Activated naive CD4-positive, alpha-beta T cell treated with anti-CD3 and anti-CD28 coated beads, Interleukin-2, amount 10 ng/mL, durations not matched to agents 7 days and 5 days (primary cell): Measurements from ENCODE around the gene FOXF1.

ENCODE experiments used
- CTCF ChIA-PET: fragments of 350-600 bp; sonication (Branson Sonifier 250); formaldehyde crosslinking; loops from one replicate; lab custom pipeline; 2021; ENCODE audit warnings: antibody characterized with exemption; lab: Charles Lee
- DNase-seq: peaks from one replicate; pipeline ENCODE4 v3.0.0-alpha.2; 2020
- H3K27ac Mint-ChIP-seq: one replicate; pipeline ENCODE4 v1.8.0; 2021; ENCODE audit warnings: mild to moderate bottlenecking, moderate library complexity, mixed read lengths
- H3K27me3 Mint-ChIP-seq: one replicate; pipeline ENCODE4 v1.8.0; 2021; ENCODE audit warnings: mild to moderate bottlenecking, mixed read lengths
- H3K36me3 Mint-ChIP-seq: one replicate; pipeline ENCODE4 v1.8.0; 2021; ENCODE audit warnings: mixed read lengths
- H3K4me1 Mint-ChIP-seq: one replicate; pipeline ENCODE4 v1.8.0; 2021; ENCODE audit warnings: mixed read lengths
- H3K4me3 Mint-ChIP-seq: one replicate; pipeline ENCODE4 v1.8.0; 2021; ENCODE audit warnings: mild to moderate bottlenecking, moderate library complexity, mixed read lengths
- H3K9me3 Mint-ChIP-seq: one replicate; pipeline ENCODE4 v1.8.0; 2021; ENCODE audit warnings: mixed read lengths

Gene FOXF1

DNA sequence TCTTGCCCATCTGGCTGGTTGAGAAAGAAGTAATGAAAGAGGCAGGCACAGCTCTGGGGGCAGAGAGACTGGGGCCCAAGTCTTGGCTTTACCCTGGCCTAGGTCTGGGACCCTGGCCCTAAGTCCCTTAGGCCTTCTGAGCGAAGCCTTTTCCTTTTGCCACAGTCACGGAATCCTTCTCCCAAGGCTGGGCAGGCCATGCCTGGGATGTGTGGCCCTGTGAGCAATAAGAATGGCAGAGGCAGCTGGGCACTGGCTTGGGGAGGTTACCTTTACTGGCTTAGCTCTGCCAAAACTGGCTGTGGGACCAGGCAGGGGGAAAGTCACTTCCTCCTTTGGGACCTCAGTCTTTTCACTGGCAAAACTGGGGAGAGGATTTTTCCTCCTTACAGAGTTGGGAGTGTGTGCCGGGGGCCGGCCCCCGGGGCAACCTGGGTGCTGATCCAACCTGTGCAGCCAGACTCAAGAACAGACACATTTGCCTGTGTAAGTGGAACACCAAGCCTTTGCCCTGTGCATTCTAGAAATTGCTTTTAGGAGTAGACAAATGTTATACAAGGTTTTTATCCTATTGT lies 12.9 kb downstream of the FOXF1 start:
- no peaks in the 10 kb centered on the region for H3K36me3 Mint-ChIP-seq
- peaks cover 39% of the 10 kb centered on the region for H3K27me3 Mint-ChIP-seq
- CTCF ChIA-PET = no interaction called here
- H3K4me1 Mint-ChIP-seq = peaks cover 2% of the 10 kb centered on the region
- DNase-seq = no peak
- H3K27ac Mint-ChIP-seq = no peak overlapping the region
- no peak overlapping the region for H3K4me3 Mint-ChIP-seq
- no peaks in the 10 kb centered on the region for H3K9me3 Mint-ChIP-seq

DNA sequence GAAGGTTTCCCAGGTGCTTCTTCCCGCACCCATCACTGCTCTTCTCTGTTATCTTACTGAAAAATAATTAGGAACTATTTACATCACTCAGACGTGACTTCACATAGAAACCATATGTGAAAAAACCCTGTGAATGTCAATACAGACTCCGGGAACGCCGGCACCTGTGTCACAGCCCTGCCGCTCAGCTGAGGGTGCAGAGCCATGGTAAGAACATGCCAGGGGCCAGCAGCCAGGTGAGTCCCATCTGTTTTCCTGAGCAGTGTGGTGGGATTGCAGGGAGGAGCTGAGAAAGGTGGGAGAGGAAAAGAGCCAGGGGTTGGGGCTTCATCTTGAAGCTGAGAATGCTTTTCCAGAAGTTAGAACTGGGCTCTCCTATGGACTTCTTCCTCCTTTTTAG lies 13.7 kb downstream of the FOXF1 start:
- Mint-ChIP-seq H3K4me1 (peaks cover 2% of the 10 kb centered on the region), H3K36me3 (no peaks in the 10 kb centered on the region), H3K27me3 (peaks cover 31% of the 10 kb centered on the region), H3K9me3 (no peaks in the 10 kb centered on the region), H3K27ac (no peak overlapping the region), H3K4me3 (no peak overlapping the region)
- CTCF ChIA-PET = no interaction called here
- DNase-seq = no peak

DNA sequence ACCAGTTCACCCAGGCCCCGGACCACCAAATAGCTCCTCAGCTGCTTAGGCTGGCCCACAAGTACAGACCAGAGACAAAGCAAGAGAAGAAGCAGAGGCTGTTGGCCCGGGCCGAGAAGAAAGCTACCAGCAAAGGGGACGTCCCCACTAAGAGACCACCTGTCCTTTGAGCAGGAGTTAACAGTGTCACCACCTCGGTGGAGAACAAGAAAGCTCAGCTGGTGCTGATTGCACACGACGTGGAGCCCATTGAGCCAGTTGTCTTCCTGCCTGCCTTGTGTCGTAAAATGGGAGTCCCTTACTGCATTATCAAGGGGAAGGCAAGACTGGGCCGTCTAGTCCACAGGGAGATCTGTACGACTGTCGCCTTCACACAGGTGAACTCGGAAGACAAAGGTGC lies 15.4 kb downstream of the FOXF1 start:
- Mint-ChIP-seq H3K27me3 (peaks cover 18% of the 10 kb centered on the region), H3K36me3 (no peaks in the 10 kb centered on the region), H3K27ac (no peak overlapping the region), H3K4me3 (no peak overlapping the region), H3K9me3 (no peaks in the 10 kb centered on the region), H3K4me1 (no peaks in the 10 kb centered on the region)
- CTCF ChIA-PET = interaction anchor here (1.0 kb wide), 1 partner anchor 8 kb away, joined by 3 read pairs; no protein-coding TSS in a partner anchor
- DNase-seq = no peak

DNA sequence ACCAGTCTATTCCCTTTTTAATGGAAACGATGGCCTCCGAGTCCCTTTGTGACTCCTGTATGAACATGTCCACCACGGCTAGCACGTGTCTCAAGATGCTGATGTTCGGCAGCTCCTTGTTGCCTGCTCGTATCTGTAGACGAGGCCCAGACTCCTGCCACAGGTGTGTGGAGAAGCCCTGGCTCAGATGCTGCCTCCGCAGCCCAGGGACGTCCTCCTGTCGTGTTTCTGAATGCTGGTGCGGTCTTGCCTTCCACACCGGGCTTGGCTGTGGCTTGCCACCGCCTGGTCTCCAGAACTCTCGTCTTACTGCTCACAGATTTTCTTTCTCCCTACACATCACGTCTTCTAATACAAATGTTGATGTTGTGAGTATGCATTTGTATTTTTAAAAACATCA lies 17.0 kb downstream of the FOXF1 start:
- DNase-seq = no peak
- Mint-ChIP-seq H3K4me1 (no peaks in the 10 kb centered on the region), H3K9me3 (no peaks in the 10 kb centered on the region), H3K36me3 (no peaks in the 10 kb centered on the region), H3K27ac (no peak overlapping the region), H3K4me3 (no peak overlapping the region), H3K27me3 (peaks cover 8% of the 10 kb centered on the region)
- CTCF ChIA-PET = no interaction called here

GRCh38 chr16:86528061-86528929 lies 18.0 kb downstream of the FOXF1 start:
- H3K36me3 Mint-ChIP-seq = no peaks in the 10 kb centered on the region
- H3K27ac Mint-ChIP-seq = no peak overlapping the region
- H3K27me3 Mint-ChIP-seq = peaks cover 4% of the 10 kb centered on the region
- no peaks in the 10 kb centered on the region for H3K4me1 Mint-ChIP-seq
- no peak overlapping the region for H3K4me3 Mint-ChIP-seq
- no peak for DNase-seq
- no peaks in the 10 kb centered on the region for H3K9me3 Mint-ChIP-seq
- CTCF ChIA-PET = no interaction called here

DNA sequence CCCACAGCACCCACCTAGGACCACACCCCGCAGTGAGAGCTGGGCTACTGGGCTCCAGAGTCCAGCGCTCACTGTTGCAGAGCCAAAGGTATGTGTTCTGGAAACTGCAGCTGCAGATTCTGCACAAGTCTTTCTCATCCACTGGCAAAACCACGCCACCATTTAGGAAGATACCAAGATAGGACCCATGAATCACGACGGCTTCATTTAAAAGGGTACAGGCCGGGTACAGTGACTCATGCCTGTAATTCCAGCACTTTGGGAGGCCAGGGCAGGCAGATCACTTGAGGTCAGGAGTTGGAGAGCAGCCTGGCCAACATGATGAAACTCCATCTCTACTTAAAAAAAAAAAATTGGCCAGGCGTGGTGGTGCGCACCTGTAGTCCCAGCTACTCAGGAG lies 18.8 kb downstream of the FOXF1 start:
- Mint-ChIP-seq H3K27me3 (peaks cover under 1% of the 10 kb centered on the region), H3K36me3 (no peaks in the 10 kb centered on the region), H3K9me3 (no peaks in the 10 kb centered on the region), H3K4me1 (no peaks in the 10 kb centered on the region), H3K27ac (no peak overlapping the region), H3K4me3 (no peak overlapping the region)
- no peak for DNase-seq
- CTCF ChIA-PET = interaction anchor here (0.7 kb wide), 1 partner anchor 9 kb away, joined by 3 read pairs; no protein-coding TSS in a partner anchor

DNA sequence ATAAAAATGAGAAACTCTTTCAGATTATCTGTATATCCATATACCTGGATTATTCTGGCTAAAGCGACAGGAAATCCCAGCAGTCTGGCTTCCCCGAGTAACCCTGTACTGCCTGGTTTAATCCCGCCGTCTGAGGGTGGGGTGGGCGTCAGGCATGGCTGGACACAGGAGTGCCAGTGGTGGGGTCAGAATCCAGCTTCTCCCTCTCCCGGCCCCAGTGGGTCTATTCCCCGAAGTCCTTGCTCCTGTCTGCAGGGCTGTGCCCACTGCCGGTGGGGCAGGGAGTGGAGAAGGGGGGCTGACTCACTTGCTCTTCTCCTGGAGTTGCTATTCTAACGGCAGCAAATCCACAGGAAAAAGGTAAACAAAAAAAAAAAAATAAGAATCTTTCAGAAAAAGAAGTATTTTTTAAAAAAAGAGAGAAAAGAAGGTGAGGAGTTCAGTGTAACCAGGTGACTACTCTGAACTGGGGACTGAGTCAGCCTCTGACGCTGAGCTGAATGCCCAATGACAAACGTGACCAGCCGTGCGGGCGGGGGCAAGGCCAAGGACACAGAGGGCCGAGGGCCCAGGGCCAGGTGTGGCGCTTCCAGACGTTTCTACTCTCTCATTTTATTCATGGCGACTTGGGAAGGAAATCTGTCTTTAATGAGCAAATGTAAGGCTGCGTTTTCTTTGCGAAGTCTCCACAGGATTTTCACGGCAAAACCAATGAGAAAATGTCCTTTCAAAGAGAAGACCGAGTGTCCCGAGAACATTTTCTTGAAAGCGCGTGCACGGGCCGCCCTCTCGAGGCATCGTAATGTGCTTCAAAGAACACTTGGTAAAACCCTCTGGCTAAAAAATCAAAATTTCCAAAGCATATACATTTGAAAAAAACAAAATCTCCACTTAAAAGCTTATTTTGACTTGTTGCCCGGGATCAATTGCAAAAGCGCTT lies 20.2 kb downstream of the FOXF1 start:
- Mint-ChIP-seq H3K36me3 (no peaks in the 10 kb centered on the region), H3K9me3 (no peaks in the 10 kb centered on the region), H3K4me1 (no peaks in the 10 kb centered on the region), H3K27me3 (no peaks in the 10 kb centered on the region), H3K4me3 (no peak overlapping the region), H3K27ac (no peak overlapping the region)
- DNase-seq = no peak
- CTCF ChIA-PET = interaction anchor here (0.9 kb wide), 1 partner anchor 533 kb away, joined by 3 read pairs; no protein-coding TSS in a partner anchor

- CTCF ChIA-PET = interaction anchor here (0.9 kb wide), 1 partner anchor 532 kb away, joined by 3 read pairs; no protein-coding TSS in a partner anchor
- no peaks in the 10 kb centered on the region for H3K4me1 Mint-ChIP-seq
- no peak overlapping the region for H3K27ac Mint-ChIP-seq
- no peaks in the 10 kb centered on the region for H3K27me3 Mint-ChIP-seq
- no peak overlapping the region for H3K4me3 Mint-ChIP-seq
- DNase-seq = no peak
- H3K36me3 Mint-ChIP-seq = no peaks in the 10 kb centered on the region
- H3K9me3 Mint-ChIP-seq = no peaks in the 10 kb centered on the region
These were observed 20.8 kb downstream of the FOXF1 start for GRCh38 chr16:86531191-86531545.

GRCh38 chr16:86531641-86532525 lies 21.6 kb downstream of the FOXF1 start:
- no peak for DNase-seq
- Mint-ChIP-seq H3K36me3 (no peaks in the 10 kb centered on the region), H3K27ac (no peak overlapping the region), H3K27me3 (no peaks in the 10 kb centered on the region), H3K4me3 (no peak overlapping the region), H3K4me1 (no peaks in the 10 kb centered on the region), H3K9me3 (no peaks in the 10 kb centered on the region)
- CTCF ChIA-PET = interaction anchor here (1.5 kb wide), 1 partner anchor 11 kb away, joined by 4 read pairs; no protein-coding TSS in a partner anchor

DNA sequence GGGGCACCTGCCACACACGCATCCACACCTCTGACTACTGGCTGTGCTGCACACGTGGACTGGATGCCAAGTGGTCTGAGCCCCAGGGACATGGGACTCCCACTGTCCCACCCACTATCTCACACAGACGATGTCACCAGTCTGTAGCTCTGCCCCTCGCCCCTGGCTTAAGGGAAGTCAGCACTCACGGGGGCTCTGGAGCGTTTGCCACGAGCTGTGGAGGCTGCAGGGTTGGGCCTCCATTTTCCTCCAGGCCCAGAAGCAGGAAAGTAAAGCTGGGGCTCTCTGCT lies 22.1 kb downstream of the FOXF1 start:
- Mint-ChIP-seq H3K36me3 (no peaks in the 10 kb centered on the region), H3K4me1 (no peaks in the 10 kb centered on the region), H3K27ac (no peak overlapping the region), H3K9me3 (no peaks in the 10 kb centered on the region), H3K27me3 (no peaks in the 10 kb centered on the region), H3K4me3 (no peak overlapping the region)
- CTCF ChIA-PET = interaction anchor here (1.5 kb wide), 1 partner anchor 12 kb away, joined by 4 read pairs; no protein-coding TSS in a partner anchor
- no peak for DNase-seq

- CTCF ChIA-PET = interaction anchor here (1.5 kb wide), 1 partner anchor 13 kb away, joined by 4 read pairs; no protein-coding TSS in a partner anchor
- H3K27ac Mint-ChIP-seq = no peak overlapping the region
- no peaks in the 10 kb centered on the region for H3K9me3 Mint-ChIP-seq
- no peaks in the 10 kb centered on the region for H3K27me3 Mint-ChIP-seq
- no peaks in the 10 kb centered on the region for H3K36me3 Mint-ChIP-seq
- no peak overlapping the region for H3K4me3 Mint-ChIP-seq
- no peaks in the 10 kb centered on the region for H3K4me1 Mint-ChIP-seq
- DNase-seq = no peak
These were observed 22.7 kb downstream of the FOXF1 start for GRCh38 chr16:86533076-86533475.

- peak overlapping the region; percentile 33 for H3K27ac Mint-ChIP-seq
- no peaks in the 10 kb centered on the region for H3K4me1 Mint-ChIP-seq
- no peaks in the 10 kb centered on the region for H3K27me3 Mint-ChIP-seq
- DNase-seq = no peak
- CTCF ChIA-PET = no interaction called here
- peaks cover under 1% of the 10 kb centered on the region for H3K36me3 Mint-ChIP-seq
- no peaks in the 10 kb centered on the region for H3K9me3 Mint-ChIP-seq
- no peak overlapping the region for H3K4me3 Mint-ChIP-seq
These were observed 23.5 kb downstream of the FOXF1 start for GRCh38 chr16:86533767-86534351.
